Stomach (tissue), 4 donors: ENCODE measurements around the gene QPCT.

ENCODE experiments used
- CTCF ChIP-seq, 7 experiments: fragments of 450-650 bp in 4 of 7; fragments of 200-600 bp in 3 of 7; sonication (generic) in 3 of 7; IDR thresholded peaks; one replicate each; pipeline ENCODE4 v1.5.1; 2016 to 2019; ENCODE audit warnings: antibody characterized with exemption in 7 of 7, control low read depth in 2 of 7, mild to moderate bottlenecking in 1 of 7
- POLR2AphosphoS5 ChIP-seq, 3 donors: sonication (generic); formaldehyde crosslinking; IDR thresholded peaks; one replicate each; pipeline ENCODE4 v1.6.1; 2016; ENCODE audit warnings: antibody characterized with exemption in 3 of 3

GRCh38 chr2:37297632-37298031 is 46.8 kb upstream of the QPCT start:
- TF ChIP-seq CTCF (IDR thresholded peaks at IDR 0.05) (no peak), POLR2AphosphoS5 (IDR thresholded peaks at IDR 0.05) (no peak)
